IMR-90 (cell line): Measurements from ENCODE around the gene HOATZ. TPM values are rescaled to one million over a fixed set of nuclear protein-coding genes. Genes with fewer than 3 reads are reported as not detected.
A peak's percentile ranks its signal among the peaks of the same experiment; 100 is the strongest.

Experiments used
- ATAC-seq: fragments of 200-7000 bp; cut with Tn5 transposase; 2 replicates; pipeline ENCODE4 v1.9.1; 2020; ENCODE audit warnings: low read depth, mild to moderate bottlenecking, moderate library complexity
- BruUV-seq: library from RNA; stranded (reverse); fragments of 400-500 nt; replicated peaks from 2 replicates; lab custom pipeline; 2021; lab: Mats Ljungman, UMichigan
- CTCF ChIA-PET: fragments of 300-600 bp; formaldehyde crosslinking; extraction: SDS; loops from one replicate; lab custom pipeline; 2021; ENCODE audit warnings: antibody characterized with exemption; lab: Yijun Ruan, JAX
- POLR2A ChIA-PET: fragments of 300-600 bp; sonication (Branson Sonifier 250); formaldehyde crosslinking; loops from one replicate; lab custom pipeline; 2022; ENCODE audit warnings: antibody characterized with exemption; ENCODE audit not compliant: unreplicated experiment; lab: Charles Lee
- DNase-seq: peaks from one replicate; pipeline ENCODE4 v3.0.0; 2013
- H2AFZ ChIP-seq: replicated peaks from 2 replicates; pipeline ENCODE3; 2013; ENCODE audit warnings: low read length, mild to moderate bottlenecking; ENCODE audit not compliant: poor library complexity
- H2AK5ac ChIP-seq: 2 replicates; pipeline ENCODE4 v1.6.1; 2013; ENCODE audit warnings: low read depth, low read length, inconsistent platforms
- H2AK9ac ChIP-seq: replicated peaks from 2 replicates; pipeline ENCODE3; 2013; ENCODE audit warnings: mild to moderate bottlenecking, low read depth, low read length, moderate library complexity; ENCODE audit not compliant: poor library complexity
- H2BK120ac ChIP-seq: 2 replicates; pipeline ENCODE4 v1.6.1; 2013; ENCODE audit warnings: low read depth, low read length, inconsistent platforms
- H2BK15ac ChIP-seq: 3 replicates; pipeline ENCODE4 v1.6.1; 2013; ENCODE audit warnings: low read depth, low read length, inconsistent platforms
- H2BK20ac ChIP-seq: 2 replicates; pipeline ENCODE4 v1.6.1; 2013; ENCODE audit warnings: low read depth, mild to moderate bottlenecking, inconsistent platforms, low read length, moderate library complexity
- H2BK5ac ChIP-seq: 2 replicates; pipeline ENCODE4 v1.6.1; 2013; ENCODE audit warnings: mild to moderate bottlenecking, low read depth, low read length, inconsistent platforms; ENCODE audit not compliant: poor library complexity, severe bottlenecking
- H3K14ac ChIP-seq: replicated peaks from 2 replicates; pipeline ENCODE4 v1.6.1; 2013; ENCODE audit warnings: low read depth, low read length, inconsistent platforms
- H3K18ac ChIP-seq: 2 replicates; pipeline ENCODE4 v1.6.1; 2013; ENCODE audit warnings: low read depth, low read length, control low read depth
- H3K23ac ChIP-seq: 2 replicates; pipeline ENCODE4 v1.6.1; 2013; ENCODE audit warnings: low read depth, low read length, inconsistent platforms
- H3K27ac ChIP-seq: 2 replicates; pipeline ENCODE4 v1.5.1; 2013; ENCODE audit warnings: mild to moderate bottlenecking, control low read depth, low read length; ENCODE audit not compliant: insufficient read depth
- H3K27me3 ChIP-seq: 2 replicates; pipeline ENCODE4 v1.6.1; 2013; ENCODE audit warnings: low read length; ENCODE audit not compliant: control insufficient read depth, insufficient read depth
- H3K36me3 ChIP-seq: 2 replicates; pipeline ENCODE4 v1.6.1; 2013; ENCODE audit warnings: low read length, mixed read lengths; ENCODE audit not compliant: control insufficient read depth, insufficient read depth
- H3K4ac ChIP-seq: 2 replicates; pipeline ENCODE4 v1.6.1; 2013; ENCODE audit warnings: low read depth, low read length, inconsistent platforms
- H3K4me1 ChIP-seq: 2 replicates; pipeline ENCODE4 v1.6.1; 2013; ENCODE audit warnings: low read length, mixed read lengths; ENCODE audit not compliant: control insufficient read depth, insufficient read depth
- H3K4me2 ChIP-seq: 2 replicates; pipeline ENCODE4 v1.6.1; 2013; ENCODE audit warnings: low read depth, mild to moderate bottlenecking, control low read depth, low read length, moderate library complexity
- H3K4me3 ChIP-seq: 2 replicates; pipeline ENCODE4 v1.5.1; 2013; ENCODE audit warnings: low read depth, mild to moderate bottlenecking, control low read depth, low read length, moderate library complexity; ENCODE audit not compliant: insufficient read depth
- H3K56ac ChIP-seq: 2 replicates; pipeline ENCODE4 v1.6.1; 2013; ENCODE audit warnings: low read length, inconsistent platforms; ENCODE audit not compliant: insufficient read depth; ENCODE audit errors: extremely low read depth
- H3K79me1 ChIP-seq, 2 experiments: 2 replicates each; pipeline ENCODE4 v1.6.1; 2013; ENCODE audit warnings: low read length in 2 of 2, inconsistent platforms in 1 of 2, low read depth in 1 of 2
- H3K9ac ChIP-seq: 2 replicates; pipeline ENCODE4 v1.6.1; 2013; ENCODE audit warnings: low read depth, low read length, control low read depth
- H3K9me1 ChIP-seq: 2 replicates; pipeline ENCODE4 v1.6.1; 2013; ENCODE audit warnings: low read length, inconsistent platforms; ENCODE audit not compliant: insufficient read depth
- H3K9me3 ChIP-seq: 2 replicates; pipeline ENCODE4 v1.6.1; 2013; ENCODE audit warnings: low read length; ENCODE audit not compliant: control insufficient read depth, insufficient read depth
- H4K20me1 ChIP-seq: 2 replicates; pipeline ENCODE4 v1.6.1; 2013; ENCODE audit warnings: low read length, inconsistent platforms; ENCODE audit not compliant: insufficient read depth
- H4K5ac ChIP-seq: 2 replicates; pipeline ENCODE4 v1.6.1; 2013; ENCODE audit warnings: mild to moderate bottlenecking, low read depth, low read length, control low read depth
- H4K8ac ChIP-seq, 2 experiments: 2 replicates each; pipeline ENCODE4 v1.6.1; 2013; ENCODE audit warnings: low read depth in 2 of 2, low read length in 2 of 2, control low read depth in 1 of 2, inconsistent platforms in 1 of 2
- H4K91ac ChIP-seq: 2 replicates; pipeline ENCODE4 v1.6.1; 2013; ENCODE audit warnings: low read depth, low read length, inconsistent platforms; ENCODE audit not compliant: insufficient read depth
- BHLHE40 ChIP-seq: fragments of 150-350 bp; IDR thresholded peaks from 2 replicates; pipeline ENCODE4 v1.6.1; 2016; ENCODE audit warnings: mild to moderate bottlenecking, low read depth, low read length
- MAFK ChIP-seq: IDR thresholded peaks from 2 replicates; pipeline ENCODE4 v1.6.1; 2012; ENCODE audit warnings: low read depth, low read length, improper control_type of control experiment
- MAZ ChIP-seq: IDR thresholded peaks from 2 replicates; pipeline ENCODE4 v1.6.1; 2012; ENCODE audit warnings: low read depth, mild to moderate bottlenecking, low read length, improper control_type of control experiment, moderate library complexity, borderline replicate concordance
- MXI1 ChIP-seq: IDR thresholded peaks from 2 replicates; pipeline ENCODE4 v1.6.1; 2012; ENCODE audit warnings: low read depth, mild to moderate bottlenecking, low read length, moderate library complexity, borderline replicate concordance
- NFE2L2 ChIP-seq: fragments of 150-350 bp; IDR thresholded peaks from 2 replicates; pipeline ENCODE4 v1.6.1; 2016; ENCODE audit warnings: low read depth, mild to moderate bottlenecking, low read length
- POLR2A ChIP-seq: IDR thresholded peaks from 2 replicates; pipeline ENCODE4 v1.6.1; 2012; ENCODE audit warnings: mild to moderate bottlenecking, low read depth, low read length
- RAD21 ChIP-seq: IDR thresholded peaks from 2 replicates; pipeline ENCODE4 v1.6.1; 2012; ENCODE audit warnings: low read length, improper control_type of control experiment
- RCOR1 ChIP-seq: IDR thresholded peaks from 2 replicates; pipeline ENCODE4 v1.6.1; 2012; ENCODE audit warnings: mild to moderate bottlenecking, low read length, improper control_type of control experiment; ENCODE audit not compliant: insufficient replicate concordance
- SMC3 ChIP-seq: fragments of 150-350 bp; IDR thresholded peaks from 2 replicates; pipeline ENCODE4 v1.6.1; 2016; ENCODE audit warnings: low read depth, mild to moderate bottlenecking, antibody characterized with exemption, low read length, moderate library complexity
- WGBS, 2 experiments: methylation state at CpG; one replicate each; pipeline versions ENCODE4 v1.1.5 to v1.1.7; 2013; ENCODE audit warnings: missing lambda C conversion rate in 2 of 2; ENCODE audit not compliant: insufficient read length in 1 of 2; ENCODE audit errors: extremely low coverage in 2 of 2; 5-methylcytosine and 5-hydroxymethylcytosine counted together
- dilution Hi-C: fragments of 300-500 bp; cut with HindIII; formaldehyde crosslinking; loops from one replicate; pipeline ENCODE4 v1.14.3; 2018; ENCODE audit warnings: low sequenced_read_pairs; ENCODE audit not compliant: unreplicated experiment
- in situ Hi-C: fragments of 300-500 bp; cut with MboI; formaldehyde crosslinking; loops from 3 replicates; pipeline ENCODE4 v1.14.3; 2019; ENCODE audit warnings: low sequenced_read_pairs, inconsistent platforms, mixed read lengths
- intact Hi-C: fragments of 100-400 bp; cut with micrococcal nuclease; formaldehyde crosslinking; loops from 2 replicates; pipeline ENCODE4 v1.10.0; 2022
- polyA plus RNA-seq, 3 experiments: library from polyadenylated mRNA; depleted of rRNA; stranded (reverse); fragments of >200 nt; gene quantifications; 2 replicates each; pipeline ENCODE4 v1.2.3, GENCODE V29; 2012; ENCODE audit warnings: low replicate concordance in 1 of 3
- total RNA-seq: library from RNA; depleted of rRNA; stranded (reverse); fragments of >200 nt; gene quantifications from 2 replicates; pipeline ENCODE4 v1.2.3, GENCODE V29; 2012
- TF ChIP-seq, protein P1 (sequence below): conservative IDR thresholded peaks from 2 replicates; pipeline ENCODE4 v1.5.1; 2012; ENCODE audit warnings: mild to moderate bottlenecking, low read depth, low read length, improper control_type of control experiment

HOATZ gene
- total and polyA plus RNA-seq, 2 of the 4 experiments (the other 2 are of a cell fraction) = not detected

DNA sequence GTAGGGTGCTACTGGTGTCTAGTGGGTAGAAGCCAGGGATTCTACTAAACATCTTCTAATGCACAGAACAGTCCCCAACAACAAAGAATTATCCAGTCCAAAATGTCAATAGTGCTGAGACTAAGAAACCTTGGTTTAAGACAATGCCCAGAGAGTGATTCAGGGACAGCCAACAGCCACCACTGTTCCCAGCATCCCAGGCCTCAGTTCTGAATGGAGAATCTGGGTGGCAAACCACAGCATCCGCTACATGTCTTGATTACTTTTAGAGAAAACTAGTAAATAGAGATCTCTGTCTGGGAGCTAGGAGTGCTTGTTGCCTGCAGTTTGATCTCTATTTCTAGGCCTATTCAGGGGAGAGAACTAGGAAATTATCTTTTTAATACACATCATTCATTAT is 66.8 kb downstream of the HOATZ start:
- Histone ChIP-seq H3K79me1 (no peaks in the 10 kb centered on the region), H3K4me3 (no peak overlapping the region), H3K14ac (no peak overlapping the region), H3K23ac (no peak overlapping the region), H3K9me3 (no peaks in the 10 kb centered on the region), H3K9ac (no peak overlapping the region), H2AK9ac (no peak overlapping the region), H3K4ac (0 out of 2 replicates have a peak overlapping the region, but pooled peaks have one; percentile 21), H3K36me3 (no peaks in the 10 kb centered on the region), H3K4me1 (peaks cover 6% of the 10 kb centered on the region), H2AFZ (no peak overlapping the region), H2BK120ac (no peak overlapping the region), H2BK5ac (no peak overlapping the region), H3K18ac (no peak overlapping the region), H4K8ac (no peak overlapping the region), H4K20me1 (no peaks in the 10 kb centered on the region), H3K4me2 (no peak overlapping the region), H3K27me3 (no peaks in the 10 kb centered on the region), H3K9me1 (0 out of 2 replicates have a peak, but pooled peaks cover 9% of the 10 kb centered on the region), H4K5ac (no peak overlapping the region), H3K27ac (no peak overlapping the region), H2BK15ac (no peak overlapping the region), H2BK20ac (no peak overlapping the region), H4K91ac (no peak overlapping the region), H2AK5ac (0 out of 2 replicates have a peak overlapping the region, but pooled peaks have one; percentile 13), H3K56ac (no peak overlapping the region)
- in situ Hi-C loops (loop anchor here (25.0 kb wide), 1 partner anchor 406 kb away; no protein-coding TSS in a partner anchor), dilution Hi-C loops (no loop called here), intact Hi-C loops (no loop called here)
- WGBS, 2 experiments = no CpG with 5 or more reads among the region's 1 CpG
- BruUV-seq = no TSS peak
- ATAC-seq = no peak
- TF ChIP-seq MXI1 (no peak), NFE2L2 (no peak), MAZ (no peak), POLR2A (no peak), RAD21 (no peak), MAFK (no peak), SMC3 (no peak), RCOR1 (no peak), BHLHE40 (no peak)
- TF ChIP-seq, protein P1, sequence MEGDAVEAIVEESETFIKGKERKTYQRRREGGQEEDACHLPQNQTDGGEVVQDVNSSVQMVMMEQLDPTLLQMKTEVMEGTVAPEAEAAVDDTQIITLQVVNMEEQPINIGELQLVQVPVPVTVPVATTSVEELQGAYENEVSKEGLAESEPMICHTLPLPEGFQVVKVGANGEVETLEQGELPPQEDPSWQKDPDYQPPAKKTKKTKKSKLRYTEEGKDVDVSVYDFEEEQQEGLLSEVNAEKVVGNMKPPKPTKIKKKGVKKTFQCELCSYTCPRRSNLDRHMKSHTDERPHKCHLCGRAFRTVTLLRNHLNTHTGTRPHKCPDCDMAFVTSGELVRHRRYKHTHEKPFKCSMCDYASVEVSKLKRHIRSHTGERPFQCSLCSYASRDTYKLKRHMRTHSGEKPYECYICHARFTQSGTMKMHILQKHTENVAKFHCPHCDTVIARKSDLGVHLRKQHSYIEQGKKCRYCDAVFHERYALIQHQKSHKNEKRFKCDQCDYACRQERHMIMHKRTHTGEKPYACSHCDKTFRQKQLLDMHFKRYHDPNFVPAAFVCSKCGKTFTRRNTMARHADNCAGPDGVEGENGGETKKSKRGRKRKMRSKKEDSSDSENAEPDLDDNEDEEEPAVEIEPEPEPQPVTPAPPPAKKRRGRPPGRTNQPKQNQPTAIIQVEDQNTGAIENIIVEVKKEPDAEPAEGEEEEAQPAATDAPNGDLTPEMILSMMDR = no peak
- CTCF ChIA-PET = no interaction called here
- no peak for DNase-seq
- POLR2A ChIA-PET = no interaction called here
